ENCODE measurements around the gene BRD7. TPM values are rescaled to one million over a fixed set of nuclear protein-coding genes. Genes with fewer than 3 reads are reported as not detected.

BRD7 gene
- total RNA-seq, 1 experiment from 2014 or later, result 122 TPM

- no peak for TF ChIP-seq ATF1 (CRISPR knock-in tag; IDR thresholded peaks at IDR 0.05)
- TF ChIP-seq, protein P1, sequence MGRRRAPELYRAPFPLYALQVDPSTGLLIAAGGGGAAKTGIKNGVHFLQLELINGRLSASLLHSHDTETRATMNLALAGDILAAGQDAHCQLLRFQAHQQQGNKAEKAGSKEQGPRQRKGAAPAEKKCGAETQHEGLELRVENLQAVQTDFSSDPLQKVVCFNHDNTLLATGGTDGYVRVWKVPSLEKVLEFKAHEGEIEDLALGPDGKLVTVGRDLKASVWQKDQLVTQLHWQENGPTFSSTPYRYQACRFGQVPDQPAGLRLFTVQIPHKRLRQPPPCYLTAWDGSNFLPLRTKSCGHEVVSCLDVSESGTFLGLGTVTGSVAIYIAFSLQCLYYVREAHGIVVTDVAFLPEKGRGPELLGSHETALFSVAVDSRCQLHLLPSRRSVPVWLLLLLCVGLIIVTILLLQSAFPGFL (CRISPR knock-in tag; IDR thresholded peaks at IDR 0.05; ENCODE audit: borderline replicate concordance), result no peak
These were observed 72.0 kb downstream of the BRD7 start (continued) for GRCh38 chr16:50296807-50297206.

DNA sequence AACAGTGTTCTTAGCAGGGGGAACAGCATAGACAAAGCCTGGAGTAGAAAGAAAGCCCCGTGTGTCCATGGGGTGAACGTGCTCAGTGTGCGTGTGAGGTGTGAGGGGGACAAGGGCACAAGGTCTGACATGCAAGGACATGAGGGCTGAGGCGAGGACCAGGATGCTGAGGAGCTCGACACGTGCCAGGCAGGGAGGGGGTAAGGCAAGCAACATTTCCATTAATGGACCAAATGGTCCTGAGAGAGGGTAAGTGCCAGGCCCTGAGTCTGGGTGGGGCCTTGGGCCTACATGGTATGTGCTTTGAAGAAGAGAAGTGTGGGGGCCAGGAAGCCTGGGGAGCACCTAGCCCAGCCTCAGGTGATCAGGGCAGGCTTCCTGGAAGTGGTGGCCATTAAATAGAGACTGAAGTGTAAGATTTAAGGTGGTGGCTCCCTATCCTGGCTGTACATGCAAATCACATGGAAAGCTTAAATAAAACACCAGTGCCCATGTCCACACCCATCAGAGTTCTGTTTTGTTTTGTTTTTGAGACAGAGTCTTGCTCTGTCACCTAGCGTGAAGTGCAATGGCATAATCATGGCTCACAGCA lies 73.2 kb downstream of the BRD7 start:
- no peak for ATAC-seq

More for the DNA sequence above, 73.2 kb downstream of the BRD7 start:
- Mint-ChIP-seq H3K9me3 (no peaks in the 10 kb centered on the region), H3K36me3 (no peaks in the 10 kb centered on the region), H3K27ac (no peak overlapping the region), H3K27me3 (ENCODE audit: low read depth) (no peaks in the 10 kb centered on the region), H3K4me1 (peaks cover 5% of the 10 kb centered on the region; the same call in 1 of the 2 replicates), H3K4me3 (no peak overlapping the region)
- TF ChIP-seq SP1 (CRISPR knock-in tag; conservative IDR thresholded peaks at IDR 0.05), result no peak
- TF ChIP-seq, protein P2, sequence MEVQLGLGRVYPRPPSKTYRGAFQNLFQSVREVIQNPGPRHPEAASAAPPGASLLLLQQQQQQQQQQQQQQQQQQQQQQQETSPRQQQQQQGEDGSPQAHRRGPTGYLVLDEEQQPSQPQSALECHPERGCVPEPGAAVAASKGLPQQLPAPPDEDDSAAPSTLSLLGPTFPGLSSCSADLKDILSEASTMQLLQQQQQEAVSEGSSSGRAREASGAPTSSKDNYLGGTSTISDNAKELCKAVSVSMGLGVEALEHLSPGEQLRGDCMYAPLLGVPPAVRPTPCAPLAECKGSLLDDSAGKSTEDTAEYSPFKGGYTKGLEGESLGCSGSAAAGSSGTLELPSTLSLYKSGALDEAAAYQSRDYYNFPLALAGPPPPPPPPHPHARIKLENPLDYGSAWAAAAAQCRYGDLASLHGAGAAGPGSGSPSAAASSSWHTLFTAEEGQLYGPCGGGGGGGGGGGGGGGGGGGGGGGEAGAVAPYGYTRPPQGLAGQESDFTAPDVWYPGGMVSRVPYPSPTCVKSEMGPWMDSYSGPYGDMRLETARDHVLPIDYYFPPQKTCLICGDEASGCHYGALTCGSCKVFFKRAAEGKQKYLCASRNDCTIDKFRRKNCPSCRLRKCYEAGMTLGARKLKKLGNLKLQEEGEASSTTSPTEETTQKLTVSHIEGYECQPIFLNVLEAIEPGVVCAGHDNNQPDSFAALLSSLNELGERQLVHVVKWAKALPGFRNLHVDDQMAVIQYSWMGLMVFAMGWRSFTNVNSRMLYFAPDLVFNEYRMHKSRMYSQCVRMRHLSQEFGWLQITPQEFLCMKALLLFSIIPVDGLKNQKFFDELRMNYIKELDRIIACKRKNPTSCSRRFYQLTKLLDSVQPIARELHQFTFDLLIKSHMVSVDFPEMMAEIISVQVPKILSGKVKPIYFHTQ (CRISPR knock-in tag; IDR thresholded peaks at IDR 0.05), result no peak
- no peak for TF ChIP-seq ERG (CRISPR knock-in tag; IDR thresholded peaks at IDR 0.05)
- TF ChIP-seq, protein P3, sequence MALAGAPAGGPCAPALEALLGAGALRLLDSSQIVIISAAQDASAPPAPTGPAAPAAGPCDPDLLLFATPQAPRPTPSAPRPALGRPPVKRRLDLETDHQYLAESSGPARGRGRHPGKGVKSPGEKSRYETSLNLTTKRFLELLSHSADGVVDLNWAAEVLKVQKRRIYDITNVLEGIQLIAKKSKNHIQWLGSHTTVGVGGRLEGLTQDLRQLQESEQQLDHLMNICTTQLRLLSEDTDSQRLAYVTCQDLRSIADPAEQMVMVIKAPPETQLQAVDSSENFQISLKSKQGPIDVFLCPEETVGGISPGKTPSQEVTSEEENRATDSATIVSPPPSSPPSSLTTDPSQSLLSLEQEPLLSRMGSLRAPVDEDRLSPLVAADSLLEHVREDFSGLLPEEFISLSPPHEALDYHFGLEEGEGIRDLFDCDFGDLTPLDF (CRISPR knock-in tag; IDR thresholded peaks at IDR 0.05), result no peak
- TF ChIP-seq, protein P4, sequence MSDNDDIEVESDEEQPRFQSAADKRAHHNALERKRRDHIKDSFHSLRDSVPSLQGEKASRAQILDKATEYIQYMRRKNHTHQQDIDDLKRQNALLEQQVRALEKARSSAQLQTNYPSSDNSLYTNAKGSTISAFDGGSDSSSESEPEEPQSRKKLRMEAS (CRISPR knock-in tag; IDR thresholded peaks at IDR 0.05), result no peak
- TF ChIP-seq, protein P5, sequence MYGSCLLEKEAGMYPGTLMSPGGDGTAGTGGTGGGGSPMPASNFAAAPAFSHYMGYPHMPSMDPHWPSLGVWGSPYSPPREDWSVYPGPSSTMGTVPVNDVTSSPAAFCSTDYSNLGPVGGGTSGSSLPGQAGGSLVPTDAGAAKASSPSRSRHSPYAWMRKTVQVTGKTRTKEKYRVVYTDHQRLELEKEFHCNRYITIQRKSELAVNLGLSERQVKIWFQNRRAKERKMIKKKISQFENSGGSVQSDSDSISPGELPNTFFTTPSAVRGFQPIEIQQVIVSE (CRISPR knock-in tag; IDR thresholded peaks at IDR 0.05; ENCODE audit: borderline replicate concordance), result no peak
- no peak for TF ChIP-seq JUN (CRISPR knock-in tag; IDR thresholded peaks at IDR 0.05)
- no peak for TF ChIP-seq ATF1 (CRISPR knock-in tag; IDR thresholded peaks at IDR 0.05)
- no peak for TF ChIP-seq FOXJ3 (CRISPR knock-in tag; IDR thresholded peaks at IDR 0.05; ENCODE audit: borderline replicate concordance)
- TF ChIP-seq, protein P6, sequence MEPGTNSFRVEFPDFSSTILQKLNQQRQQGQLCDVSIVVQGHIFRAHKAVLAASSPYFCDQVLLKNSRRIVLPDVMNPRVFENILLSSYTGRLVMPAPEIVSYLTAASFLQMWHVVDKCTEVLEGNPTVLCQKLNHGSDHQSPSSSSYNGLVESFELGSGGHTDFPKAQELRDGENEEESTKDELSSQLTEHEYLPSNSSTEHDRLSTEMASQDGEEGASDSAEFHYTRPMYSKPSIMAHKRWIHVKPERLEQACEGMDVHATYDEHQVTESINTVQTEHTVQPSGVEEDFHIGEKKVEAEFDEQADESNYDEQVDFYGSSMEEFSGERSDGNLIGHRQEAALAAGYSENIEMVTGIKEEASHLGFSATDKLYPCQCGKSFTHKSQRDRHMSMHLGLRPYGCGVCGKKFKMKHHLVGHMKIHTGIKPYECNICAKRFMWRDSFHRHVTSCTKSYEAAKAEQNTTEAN (CRISPR knock-in tag; IDR thresholded peaks at IDR 0.05), result no peak
- TF ChIP-seq ZNF138 (CRISPR knock-in tag; conservative IDR thresholded peaks at IDR 0.05), result no peak
- TF ChIP-seq ZNF532 (CRISPR knock-in tag; IDR thresholded peaks at IDR 0.05; ENCODE audit: borderline replicate concordance), result no peak
- TF ChIP-seq NFYB (CRISPR knock-in tag; conservative IDR thresholded peaks at IDR 0.05; ENCODE audit: low read depth), result no peak
- TF ChIP-seq ESRRA (CRISPR knock-in tag; IDR thresholded peaks at IDR 0.05; ENCODE audit: borderline replicate concordance), result no peak
- no peak for TF ChIP-seq HMGA2 (CRISPR knock-in tag; IDR thresholded peaks at IDR 0.05)
- DNase-seq (ENCODE audit: low spot score), result no peak
- POLR2A ChIA-PET, result no interaction called here
- CTCF ChIA-PET, result interaction anchor here (1.6 kb wide), 1 partner anchor 271 kb away, joined by 4 read pairs; the partner anchor contains the start of gene CNEP1R1
